Left ventricle myocardium inferior (tissue), 1 donor: ENCODE data around the gene THPO. TPM values are rescaled to one million over a fixed set of nuclear protein-coding genes. Genes with fewer than 3 reads are reported as not detected.

ENCODE experiments used
- DNase-seq: peaks from one replicate; pipeline ENCODE4 v3.0.0-alpha.2; 2020
- H3K27ac ChIP-seq: fragments of 200-600 bp; replicated peaks from 2 replicates; pipeline ENCODE4 v1.8.0; 2021
- H3K27me3 ChIP-seq: fragments of 200-600 bp; 2 replicates; pipeline ENCODE4 v1.8.0; 2021; ENCODE audit warnings: low read depth
- H3K36me3 ChIP-seq: fragments of 200-600 bp; 2 replicates; pipeline ENCODE4 v1.8.0; 2021
- H3K4me1 ChIP-seq: fragments of 200-600 bp; 2 replicates; pipeline ENCODE4 v1.8.0; 2021
- H3K4me3 ChIP-seq: fragments of 200-600 bp; 2 replicates; pipeline ENCODE4 v1.8.0; 2021; ENCODE audit warnings: mild to moderate bottlenecking, moderate library complexity
- H3K9me3 ChIP-seq: fragments of 200-600 bp; replicated peaks from 2 replicates; pipeline ENCODE4 v1.8.0; 2021
- intact Hi-C: fragments of 100-400 bp; cut with micrococcal nuclease; formaldehyde crosslinking; loops from one replicate; pipeline ENCODE4 v1.11.0; 2022
- total RNA-seq: library from RNA; stranded (reverse); fragmentation: NEBNext Ultra II Directional; extraction: Animal tissue kit (Norgen Biotek cat#: 25700); gene quantifications from one replicate; pipeline ENCODE4 v1.2.1, GENCODE V29; 2021
- TF ChIP-seq, protein P1 (sequence below): fragments of 200-600 bp; IDR thresholded peaks from 2 replicates; pipeline ENCODE4 v1.8.0; 2021; ENCODE audit warnings: antibody characterized with exemption, mild to moderate bottlenecking, borderline replicate concordance
- donor health status: DM: no; HTN: yes; CAD: no; lungs with severe emphysema.

The THPO gene
- total RNA-seq, 1 donor from 2014 or later = 0.11 TPM

DNA sequence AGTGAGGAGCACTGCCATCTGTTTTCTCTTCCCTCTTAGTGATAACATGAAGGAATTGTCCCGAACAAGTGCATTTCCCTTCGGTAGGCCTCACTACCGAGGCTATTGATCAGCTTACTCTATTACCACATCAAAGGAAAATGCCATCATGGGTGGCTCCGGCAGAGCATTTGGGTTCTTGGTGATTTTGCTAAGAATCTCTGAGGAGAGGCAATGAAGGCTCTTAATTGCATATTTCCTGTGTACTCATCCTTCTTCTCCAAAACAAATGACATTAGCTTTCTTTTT is 37.1 kb upstream of the THPO start:
- no peaks in the 10 kb centered on the region for H3K9me3 ChIP-seq
- TF ChIP-seq, protein P1, sequence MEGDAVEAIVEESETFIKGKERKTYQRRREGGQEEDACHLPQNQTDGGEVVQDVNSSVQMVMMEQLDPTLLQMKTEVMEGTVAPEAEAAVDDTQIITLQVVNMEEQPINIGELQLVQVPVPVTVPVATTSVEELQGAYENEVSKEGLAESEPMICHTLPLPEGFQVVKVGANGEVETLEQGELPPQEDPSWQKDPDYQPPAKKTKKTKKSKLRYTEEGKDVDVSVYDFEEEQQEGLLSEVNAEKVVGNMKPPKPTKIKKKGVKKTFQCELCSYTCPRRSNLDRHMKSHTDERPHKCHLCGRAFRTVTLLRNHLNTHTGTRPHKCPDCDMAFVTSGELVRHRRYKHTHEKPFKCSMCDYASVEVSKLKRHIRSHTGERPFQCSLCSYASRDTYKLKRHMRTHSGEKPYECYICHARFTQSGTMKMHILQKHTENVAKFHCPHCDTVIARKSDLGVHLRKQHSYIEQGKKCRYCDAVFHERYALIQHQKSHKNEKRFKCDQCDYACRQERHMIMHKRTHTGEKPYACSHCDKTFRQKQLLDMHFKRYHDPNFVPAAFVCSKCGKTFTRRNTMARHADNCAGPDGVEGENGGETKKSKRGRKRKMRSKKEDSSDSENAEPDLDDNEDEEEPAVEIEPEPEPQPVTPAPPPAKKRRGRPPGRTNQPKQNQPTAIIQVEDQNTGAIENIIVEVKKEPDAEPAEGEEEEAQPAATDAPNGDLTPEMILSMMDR = no peak
- H3K27ac ChIP-seq = no peak overlapping the region
- intact Hi-C loops = no loop called here
- H3K4me1 ChIP-seq = no peaks in the 10 kb centered on the region
- no peaks in the 10 kb centered on the region for H3K36me3 ChIP-seq
- H3K27me3 ChIP-seq = peaks cover 7% of the 10 kb centered on the region
- DNase-seq = no peak
- H3K4me3 ChIP-seq = no peak overlapping the region

DNA sequence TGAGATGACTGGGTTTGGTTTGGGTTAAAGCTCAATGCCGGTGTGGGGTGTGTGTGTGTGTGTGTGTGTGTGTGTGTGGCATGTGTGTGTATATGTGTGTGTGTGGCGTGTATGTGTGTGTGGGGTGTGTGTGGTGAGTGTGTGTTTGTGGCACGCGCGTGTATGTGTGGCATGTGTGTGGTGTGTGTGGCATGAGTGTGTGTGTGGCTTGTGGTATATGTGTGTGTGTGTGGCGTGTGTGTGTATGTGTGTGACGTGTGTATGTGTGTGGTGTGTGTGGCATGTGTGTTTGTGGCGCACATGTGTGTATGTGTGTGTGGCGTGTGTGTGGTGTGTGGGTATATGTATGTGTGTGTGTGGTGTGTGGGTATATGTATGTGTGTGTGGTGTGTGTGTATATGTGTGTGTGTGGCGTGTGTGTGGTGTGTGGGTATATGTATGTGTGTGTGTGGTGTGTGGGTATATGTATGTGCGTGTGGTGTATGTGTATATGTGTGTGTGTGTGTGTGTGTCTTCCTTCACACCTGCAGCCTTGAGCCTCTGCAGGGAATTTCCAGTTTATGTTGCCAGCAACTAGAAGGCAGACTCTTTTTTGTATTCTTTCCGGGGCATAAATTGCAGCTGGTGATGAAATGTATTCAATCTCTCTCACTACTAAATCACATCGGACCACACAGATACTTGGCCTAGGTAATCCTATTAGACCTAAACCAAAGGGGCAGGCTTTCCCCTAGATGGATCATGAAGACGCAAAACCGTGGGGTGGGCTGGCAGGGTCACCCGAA is 36.6 kb upstream of the THPO start:
- intact Hi-C loops = no loop called here
- DNase-seq = no peak
- no peaks in the 10 kb centered on the region for H3K36me3 ChIP-seq

DNA sequence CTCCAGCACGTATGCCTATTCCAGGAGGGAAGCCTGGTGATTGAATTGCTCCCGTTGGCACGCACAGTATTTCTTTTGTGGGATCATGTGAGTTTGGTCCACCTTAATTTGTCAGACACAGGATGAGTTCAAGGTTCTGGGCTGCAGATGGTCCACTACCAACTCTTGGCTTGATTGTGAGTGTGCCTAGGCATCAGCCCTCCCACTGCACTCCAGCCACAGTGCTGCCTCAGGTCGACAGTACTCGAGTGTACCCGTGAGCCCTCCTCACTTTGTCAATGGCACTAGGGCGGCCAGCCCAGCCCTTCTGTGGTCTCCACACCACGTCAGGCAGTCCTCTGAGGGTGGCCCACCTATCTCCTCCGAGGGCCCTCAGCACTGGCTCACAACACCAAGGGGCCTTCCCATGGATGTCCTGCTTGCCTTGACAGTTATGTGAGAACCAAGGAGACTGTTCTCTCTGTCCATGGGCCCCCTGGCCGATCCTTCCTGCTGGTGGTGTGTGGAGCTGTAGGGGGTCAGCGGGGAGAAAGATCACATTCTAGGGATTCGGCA is 32.0 kb upstream of the THPO start:
- intact Hi-C loops = no loop called here

More for the DNA sequence above, 36.6 kb upstream of the THPO start:
- Histone ChIP-seq H3K4me3 (no peak overlapping the region), H3K4me1 (no peaks in the 10 kb centered on the region), H3K27ac (no peak overlapping the region), H3K9me3 (no peaks in the 10 kb centered on the region), H3K27me3 (peaks cover 7% of the 10 kb centered on the region)
- TF ChIP-seq, protein P1 = no peak

DNA sequence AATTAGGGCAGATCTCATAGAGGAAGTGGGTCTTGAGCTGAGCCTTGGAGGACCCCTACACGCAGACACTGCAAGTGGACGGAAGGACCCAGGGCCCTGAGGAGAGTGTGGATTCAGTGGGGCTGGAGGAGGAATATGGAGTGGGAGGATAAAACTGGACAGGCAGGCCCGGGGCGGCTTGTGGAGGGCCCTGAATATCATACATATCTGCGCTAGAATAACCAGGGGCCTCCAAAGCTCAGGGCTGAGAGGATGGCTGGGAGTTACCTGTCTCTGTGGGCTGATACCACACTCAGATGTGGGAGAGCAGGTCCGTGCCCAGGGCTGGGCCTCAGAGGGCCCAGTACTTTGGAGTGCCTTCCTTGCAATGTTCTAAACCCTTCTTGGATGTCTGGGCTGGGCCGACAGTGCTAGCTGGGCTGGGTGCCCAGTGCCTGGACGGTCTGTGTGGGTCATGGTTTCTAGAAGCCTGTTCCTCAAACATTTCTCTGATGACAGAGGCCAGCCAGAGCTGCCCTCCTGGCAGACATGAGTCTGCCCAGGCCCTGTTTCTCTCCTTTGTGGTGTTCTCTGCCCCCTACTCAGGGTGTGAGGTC is 31.4 kb upstream of the THPO start:
- Histone ChIP-seq H3K36me3 (no peaks in the 10 kb centered on the region), H3K4me3 (no peak overlapping the region), H3K27ac (no peak overlapping the region), H3K4me1 (no peaks in the 10 kb centered on the region), H3K9me3 (no peaks in the 10 kb centered on the region), H3K27me3 (peaks cover 7% of the 10 kb centered on the region)
- TF ChIP-seq, protein P1 = no peak
- intact Hi-C loops = no loop called here
- no peak for DNase-seq

More for the DNA sequence above, 32.0 kb upstream of the THPO start:
- H3K4me3 ChIP-seq = no peak overlapping the region
- no peaks in the 10 kb centered on the region for H3K9me3 ChIP-seq
- no peak overlapping the region for H3K27ac ChIP-seq
- peaks cover 7% of the 10 kb centered on the region for H3K27me3 ChIP-seq
- TF ChIP-seq, protein P1 = no peak
- DNase-seq = no peak
- no peaks in the 10 kb centered on the region for H3K36me3 ChIP-seq
- H3K4me1 ChIP-seq = no peaks in the 10 kb centered on the region

DNA sequence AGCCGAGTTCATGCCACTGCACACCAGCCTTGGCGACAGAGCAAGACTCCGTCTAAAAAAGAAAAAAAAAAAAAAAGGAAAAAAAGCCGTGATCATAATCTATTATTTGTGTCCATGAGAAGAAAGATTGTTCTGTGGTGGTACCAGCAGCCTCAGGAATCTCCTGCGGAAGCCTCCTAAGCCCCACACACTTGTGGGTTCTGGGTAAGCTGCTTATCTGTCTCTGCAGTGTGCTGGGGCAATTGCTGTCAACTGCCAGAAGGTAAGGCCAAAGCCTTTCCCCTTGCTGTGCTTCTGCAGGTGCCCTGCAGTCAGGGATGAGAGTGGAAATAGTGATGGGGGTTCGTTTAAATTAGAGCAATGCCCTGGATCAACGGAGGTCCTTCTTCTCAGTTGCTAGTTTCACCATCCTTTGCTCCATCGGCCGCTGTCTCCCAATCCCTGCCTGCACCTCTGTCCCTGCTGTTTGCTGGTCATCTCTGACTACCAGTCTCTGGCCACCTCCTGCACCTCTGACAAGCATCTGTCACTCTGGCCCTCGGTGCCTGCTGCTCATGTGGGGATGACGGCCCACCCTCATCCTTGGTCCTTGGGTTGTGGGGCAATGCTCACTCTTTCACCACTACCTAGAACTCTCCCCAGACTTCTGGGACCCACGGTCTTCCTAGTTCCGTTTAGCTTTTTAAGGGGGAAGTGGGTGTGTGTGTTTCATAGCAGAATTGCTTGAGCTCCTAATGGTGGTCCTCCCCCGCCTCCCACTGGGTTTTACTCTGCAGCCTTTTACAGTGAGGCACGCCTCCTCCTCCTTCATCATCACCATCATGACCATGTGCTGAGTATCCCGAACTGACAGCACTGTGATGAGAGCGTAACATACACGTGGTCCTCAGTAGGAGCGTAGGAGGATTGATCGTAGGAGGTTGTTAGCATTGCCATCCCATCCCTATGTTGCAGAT is 27.3 kb upstream of the THPO start:
- Histone ChIP-seq H3K9me3 (no peaks in the 10 kb centered on the region), H3K27me3 (peaks cover 27% of the 10 kb centered on the region), H3K36me3 (no peaks in the 10 kb centered on the region), H3K4me3 (no peak overlapping the region), H3K4me1 (no peaks in the 10 kb centered on the region), H3K27ac (no peak overlapping the region)
- TF ChIP-seq, protein P1 = no peak
- DNase-seq = no peak
- intact Hi-C loops = no loop called here
